ENCODE data around the gene NCR2.

The NCR2 gene

GRCh38 chr6:41367700-41368099 lies 32.3 kb downstream of the NCR2 start:
- DNase-seq (ENCODE audit: extremely low spot score): peak; percentile 88
- TF ChIP-seq BHLHE40 (IDR thresholded peaks at IDR 0.05; ENCODE audit: borderline replicate concordance): no peak
- TF ChIP-seq PKNOX1 (IDR thresholded peaks at IDR 0.05): no peak
- TF ChIP-seq FOXM1 (IDR thresholded peaks at IDR 0.05; ENCODE audit: borderline replicate concordance): no peak
- TF ChIP-seq L3MBTL2 (conservative IDR thresholded peaks at IDR 0.05): no peak
- TF ChIP-seq FOXK2 (IDR thresholded peaks at IDR 0.05): no peak
- TF ChIP-seq LEF1 (IDR thresholded peaks at IDR 0.05; ENCODE audit: borderline replicate concordance): no peak
- ChIA-PET CTCF (interaction anchor here (0.6 to 2.3 kb wide), 28 partner anchors 11 to 333 kb away, joined by 3 to 29 read pairs (median 4); no protein-coding TSS in a partner anchor), POLR2A (interaction anchor here (1.0 kb wide), 1 partner anchor 316 kb away, joined by 3 read pairs; no protein-coding TSS in a partner anchor)

GRCh38 chr6:41370488-41371111 lies 35.2 kb downstream of the NCR2 start:
- ChIA-PET CTCF (interaction anchor here (0.7 to 1.2 kb wide), 2 partner anchors 54 to 80 kb away, joined by 3 read pairs; no protein-coding TSS in a partner anchor), POLR2A (no interaction called here)
- DNase-seq (ENCODE audit: extremely low spot score): no peak
- TF ChIP-seq ZNF384 (IDR thresholded peaks at IDR 0.05) (0 out of 2 replicates have a peak, but pooled peaks have one; percentile 20), L3MBTL2 (conservative IDR thresholded peaks at IDR 0.05) (no peak)

GRCh38 chr6:41371461-41371991 lies 36.1 kb downstream of the NCR2 start:
- POLR2A ChIA-PET: no interaction called here
- CTCF ChIA-PET: interaction anchor here (1.2 to 1.9 kb wide), 2 partner anchors 79 to 231 kb away, joined by 3 to 4 read pairs; no protein-coding TSS in a partner anchor

GRCh38 chr6:41371992-41372831 lies 36.8 kb downstream of the NCR2 start:
- DNase-seq (ENCODE audit: extremely low spot score): no peak

More at GRCh38 chr6:41371461-41371991, 36.1 kb downstream of the NCR2 start:
- TF ChIP-seq ARNT (IDR thresholded peaks at IDR 0.05) (no peak), LEF1 (IDR thresholded peaks at IDR 0.05; ENCODE audit: borderline replicate concordance) (no peak), FOXM1 (IDR thresholded peaks at IDR 0.05; ENCODE audit: borderline replicate concordance) (no peak), ZNF384 (IDR thresholded peaks at IDR 0.05) (no peak), PKNOX1 (IDR thresholded peaks at IDR 0.05) (no peak), SUZ12 (IDR thresholded peaks at IDR 0.05) (no peak), CTBP1 (IDR thresholded peaks at IDR 0.05; ENCODE audit: borderline replicate concordance) (no peak), L3MBTL2 (conservative IDR thresholded peaks at IDR 0.05) (no peak), SP1 (IDR thresholded peaks at IDR 0.05) (no peak), BHLHE40 (IDR thresholded peaks at IDR 0.05; ENCODE audit: borderline replicate concordance) (no peak), FOXK2 (IDR thresholded peaks at IDR 0.05) (no peak), HDGF (IDR thresholded peaks at IDR 0.05; ENCODE audit: borderline replicate concordance) (no peak), ELF4 (IDR thresholded peaks at IDR 0.05) (no peak), FOXA1 (IDR thresholded peaks at IDR 0.05) (no peak)
- DNase-seq (ENCODE audit: extremely low spot score): no peak

More at GRCh38 chr6:41371992-41372831, 36.8 kb downstream of the NCR2 start:
- POLR2A ChIA-PET: no interaction called here
- CTCF ChIA-PET: interaction anchor here (1.9 kb wide), 2 partner anchors 71 to 230 kb away, joined by 4 to 5 read pairs; no protein-coding TSS in a partner anchor
- no peak for TF ChIP-seq FOXM1 (IDR thresholded peaks at IDR 0.05; ENCODE audit: borderline replicate concordance)
- no peak for TF ChIP-seq ARNT (IDR thresholded peaks at IDR 0.05)
- TF ChIP-seq FOXK2 (IDR thresholded peaks at IDR 0.05): no peak
- TF ChIP-seq ZNF384 (IDR thresholded peaks at IDR 0.05): no peak
- TF ChIP-seq PKNOX1 (IDR thresholded peaks at IDR 0.05): no peak
- TF ChIP-seq CTBP1 (IDR thresholded peaks at IDR 0.05; ENCODE audit: borderline replicate concordance): no peak
- TF ChIP-seq BHLHE40 (IDR thresholded peaks at IDR 0.05; ENCODE audit: borderline replicate concordance): no peak
- no peak for TF ChIP-seq ELF4 (IDR thresholded peaks at IDR 0.05)
- no peak for TF ChIP-seq FOXA1 (IDR thresholded peaks at IDR 0.05)
- no peak for TF ChIP-seq L3MBTL2 (conservative IDR thresholded peaks at IDR 0.05)
- no peak for TF ChIP-seq TARDBP (IDR thresholded peaks at IDR 0.05)
- no peak for TF ChIP-seq NFRKB (IDR thresholded peaks at IDR 0.05)
- TF ChIP-seq HDGF (IDR thresholded peaks at IDR 0.05; ENCODE audit: borderline replicate concordance): no peak
- TF ChIP-seq LEF1 (IDR thresholded peaks at IDR 0.05; ENCODE audit: borderline replicate concordance): no peak
- no peak for TF ChIP-seq SUZ12 (IDR thresholded peaks at IDR 0.05)
- TF ChIP-seq SP1 (IDR thresholded peaks at IDR 0.05): no peak
